PFSK-1 (cell line): ENCODE measurements around the gene RXFP4.

Experiments used
- POLR2AphosphoS5 ChIP-seq: IDR thresholded peaks from 2 replicates; pipeline ENCODE4 v1.6.1; 2012; ENCODE audit warnings: low read depth, mild to moderate bottlenecking, control low read depth, low read length, moderate library complexity
- SIN3A ChIP-seq: IDR thresholded peaks from 2 replicates; pipeline ENCODE4 v1.6.1; 2012; ENCODE audit warnings: mild to moderate bottlenecking, low read length, moderate library complexity, borderline replicate concordance; ENCODE audit not compliant: insufficient read depth
- TAF1 ChIP-seq: IDR thresholded peaks from 2 replicates; pipeline ENCODE4 v1.6.1; 2012; ENCODE audit warnings: low read length, control low read depth, borderline replicate concordance; ENCODE audit not compliant: insufficient read depth
- TF ChIP-seq, protein P1 (sequence below), 2 experiments: IDR thresholded peaks; 2 replicates each; pipeline versions ENCODE4 v1.6.1 to v1.8.0; 2011 to 2012; ENCODE audit warnings: low read depth in 2 of 2, low read length in 2 of 2, control low read depth in 1 of 2, inconsistent platforms in 1 of 2, mild to moderate bottlenecking in 1 of 2, moderate library complexity in 1 of 2; ENCODE audit not compliant: insufficient read depth in 1 of 2

DNA sequence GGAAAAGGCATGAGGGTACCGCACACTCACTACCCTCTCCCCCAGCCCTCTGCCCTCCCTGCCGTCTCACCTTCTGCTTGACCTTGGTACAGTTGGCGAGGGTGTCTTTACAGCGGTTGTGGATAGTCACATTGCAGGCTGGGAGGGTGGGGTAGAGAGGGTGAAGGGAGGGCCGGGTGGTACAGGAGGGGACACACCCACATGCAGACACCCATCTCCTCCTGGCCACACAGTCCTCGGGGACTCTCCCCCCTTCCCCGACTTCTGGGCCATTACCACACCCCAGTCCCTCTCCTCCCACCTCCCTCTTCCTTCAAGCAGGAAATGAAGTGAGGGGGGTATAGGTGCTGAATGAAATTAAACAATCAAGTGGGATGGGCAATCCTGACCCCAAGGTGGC, 25.3 kb downstream of the RXFP4 start:
- TF ChIP-seq, protein P1, sequence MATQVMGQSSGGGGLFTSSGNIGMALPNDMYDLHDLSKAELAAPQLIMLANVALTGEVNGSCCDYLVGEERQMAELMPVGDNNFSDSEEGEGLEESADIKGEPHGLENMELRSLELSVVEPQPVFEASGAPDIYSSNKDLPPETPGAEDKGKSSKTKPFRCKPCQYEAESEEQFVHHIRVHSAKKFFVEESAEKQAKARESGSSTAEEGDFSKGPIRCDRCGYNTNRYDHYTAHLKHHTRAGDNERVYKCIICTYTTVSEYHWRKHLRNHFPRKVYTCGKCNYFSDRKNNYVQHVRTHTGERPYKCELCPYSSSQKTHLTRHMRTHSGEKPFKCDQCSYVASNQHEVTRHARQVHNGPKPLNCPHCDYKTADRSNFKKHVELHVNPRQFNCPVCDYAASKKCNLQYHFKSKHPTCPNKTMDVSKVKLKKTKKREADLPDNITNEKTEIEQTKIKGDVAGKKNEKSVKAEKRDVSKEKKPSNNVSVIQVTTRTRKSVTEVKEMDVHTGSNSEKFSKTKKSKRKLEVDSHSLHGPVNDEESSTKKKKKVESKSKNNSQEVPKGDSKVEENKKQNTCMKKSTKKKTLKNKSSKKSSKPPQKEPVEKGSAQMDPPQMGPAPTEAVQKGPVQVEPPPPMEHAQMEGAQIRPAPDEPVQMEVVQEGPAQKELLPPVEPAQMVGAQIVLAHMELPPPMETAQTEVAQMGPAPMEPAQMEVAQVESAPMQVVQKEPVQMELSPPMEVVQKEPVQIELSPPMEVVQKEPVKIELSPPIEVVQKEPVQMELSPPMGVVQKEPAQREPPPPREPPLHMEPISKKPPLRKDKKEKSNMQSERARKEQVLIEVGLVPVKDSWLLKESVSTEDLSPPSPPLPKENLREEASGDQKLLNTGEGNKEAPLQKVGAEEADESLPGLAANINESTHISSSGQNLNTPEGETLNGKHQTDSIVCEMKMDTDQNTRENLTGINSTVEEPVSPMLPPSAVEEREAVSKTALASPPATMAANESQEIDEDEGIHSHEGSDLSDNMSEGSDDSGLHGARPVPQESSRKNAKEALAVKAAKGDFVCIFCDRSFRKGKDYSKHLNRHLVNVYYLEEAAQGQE (IDR thresholded peaks at IDR 0.05; ENCODE audit: insufficient read depth in 1 of 2, low read depth in 2 of 2, low read length in 2 of 2): no peak
- no peak for TF ChIP-seq POLR2AphosphoS5
- TF ChIP-seq TAF1: no peak
- no peak for TF ChIP-seq SIN3A
